ENCODE data around the gene GPAT3.
"Not testable (repeated sequence)": the region's sequence is repeated elsewhere in the genome, so short reads cannot be mapped to it uniquely, and the experiment has no call there.

GPAT3 gene
- 7.1 to 9.5 (median 8.5) reads per million in 3 donors for total RNA-seq

DNA sequence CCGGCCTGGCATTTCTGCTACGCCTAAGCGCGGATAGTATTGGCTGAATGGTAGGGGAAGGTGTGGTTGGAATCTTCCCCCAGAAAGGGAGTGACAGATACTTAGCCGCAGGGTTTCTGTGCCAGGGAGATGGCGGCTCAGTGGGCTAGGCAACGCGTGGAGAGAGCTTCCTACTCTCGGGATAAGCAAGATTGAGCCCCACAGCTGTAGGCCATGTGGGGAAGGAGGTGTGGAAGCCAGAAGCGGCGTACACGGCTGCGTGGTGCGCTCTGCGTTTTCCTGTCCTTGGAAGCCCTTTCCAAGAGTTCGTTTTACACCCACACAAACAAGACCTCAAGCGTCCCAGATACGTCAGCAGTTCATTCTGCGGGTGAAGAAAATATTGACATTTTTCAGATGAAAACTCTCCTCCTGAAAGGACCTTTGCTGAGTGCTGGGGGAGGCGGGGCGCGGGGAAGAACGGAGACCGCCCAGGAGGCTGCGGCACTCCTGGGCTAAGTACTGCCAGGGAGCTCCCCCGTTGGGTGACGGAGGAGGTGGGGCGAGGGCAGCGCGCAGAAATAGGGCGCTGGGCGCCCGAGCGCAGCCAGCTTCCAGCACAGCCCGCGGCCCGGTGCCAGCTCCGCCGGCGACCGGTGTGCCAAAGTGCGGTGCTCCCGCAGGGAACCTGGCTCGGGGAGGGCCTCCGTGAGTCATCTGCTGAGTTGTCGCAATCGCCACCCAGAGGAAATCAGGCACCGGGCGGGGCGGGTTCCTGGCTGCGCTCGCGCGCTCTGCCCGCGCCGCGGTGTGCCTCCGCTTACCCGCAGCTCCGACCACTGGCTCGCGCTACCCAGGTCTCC, at the start of gene GPAT3:
GPAT3 (plus strand) TSS at position 589 of the 842 bp plus-strand sequence. CDS start 515 bp downstream, outside the sequence.
- Histone ChIP-seq H3K27ac (ENCODE audit: insufficient read depth, low read length, poor library complexity, severe bottlenecking) (peak within 1 kb of the TSS; percentile 52), H3K27me3 (replicated peaks; ENCODE audit: control insufficient read depth, insufficient read depth, low read length, poor library complexity, severe bottlenecking) (no peaks in the 10 kb centered on the region), H3K36me3 (ENCODE audit: control insufficient read depth, insufficient read depth, low read length) (no peaks in the 10 kb centered on the region), H3K4me3 (ENCODE audit: insufficient read depth, low read depth, low read length, poor library complexity, severe bottlenecking) (peak within 1 kb of the TSS; percentile 85), H3K9me3 (ENCODE audit: control insufficient read depth, low read length) (no peaks in the 10 kb centered on the region), H3K4me1 (ENCODE audit: control insufficient read depth, insufficient read depth, low read length, poor library complexity, severe bottlenecking) (peaks cover 8% of the 10 kb centered on the region)
- DNase-seq = peak; percentile 46 to 57 (median 51)

DNA sequence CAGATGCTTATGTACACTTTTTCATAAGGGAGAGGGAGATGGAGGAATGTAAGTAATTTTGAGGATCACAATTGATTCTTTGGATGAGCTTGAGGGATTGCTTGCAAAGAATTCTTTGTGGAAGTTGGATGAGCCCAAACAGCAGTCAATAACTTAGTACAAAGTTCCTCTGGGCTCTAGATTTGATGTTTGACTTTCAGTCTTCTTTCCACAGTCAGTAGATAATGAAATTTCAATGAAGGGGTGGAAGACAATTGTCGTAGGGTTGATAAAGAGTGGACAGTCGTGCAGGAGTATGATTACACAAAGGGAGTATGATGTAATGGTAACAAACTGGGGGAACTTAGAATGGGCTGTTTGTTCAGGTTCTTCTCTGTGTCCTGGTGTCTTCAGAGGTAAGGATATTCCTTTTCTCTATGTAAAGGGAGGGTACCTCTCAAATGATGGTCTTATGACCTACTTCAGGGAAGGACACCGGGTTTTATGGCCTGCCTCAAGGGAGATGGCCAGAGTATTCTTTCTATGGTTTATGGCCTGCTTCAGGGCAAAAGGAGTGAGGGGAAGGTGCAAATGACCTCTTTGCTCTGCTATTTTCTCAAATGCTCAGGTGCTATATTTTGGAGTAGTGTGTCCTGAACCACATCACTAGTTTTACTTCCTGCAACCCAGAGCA, 49.3 kb upstream of the GPAT3 start:
- no peak for DNase-seq
- Histone ChIP-seq H3K27ac (ENCODE audit: insufficient read depth, low read length, poor library complexity, severe bottlenecking) (no peak overlapping the region), H3K27me3 (replicated peaks; ENCODE audit: control insufficient read depth, insufficient read depth, low read length, poor library complexity, severe bottlenecking) (no peaks in the 10 kb centered on the region), H3K9me3 (ENCODE audit: control insufficient read depth, low read length) (no peaks in the 10 kb centered on the region), H3K36me3 (ENCODE audit: control insufficient read depth, insufficient read depth, low read length) (no peaks in the 10 kb centered on the region), H3K4me1 (ENCODE audit: control insufficient read depth, insufficient read depth, low read length, poor library complexity, severe bottlenecking) (peaks cover 5% of the 10 kb centered on the region), H3K4me3 (ENCODE audit: insufficient read depth, low read depth, low read length, poor library complexity, severe bottlenecking) (no peak overlapping the region)

DNA sequence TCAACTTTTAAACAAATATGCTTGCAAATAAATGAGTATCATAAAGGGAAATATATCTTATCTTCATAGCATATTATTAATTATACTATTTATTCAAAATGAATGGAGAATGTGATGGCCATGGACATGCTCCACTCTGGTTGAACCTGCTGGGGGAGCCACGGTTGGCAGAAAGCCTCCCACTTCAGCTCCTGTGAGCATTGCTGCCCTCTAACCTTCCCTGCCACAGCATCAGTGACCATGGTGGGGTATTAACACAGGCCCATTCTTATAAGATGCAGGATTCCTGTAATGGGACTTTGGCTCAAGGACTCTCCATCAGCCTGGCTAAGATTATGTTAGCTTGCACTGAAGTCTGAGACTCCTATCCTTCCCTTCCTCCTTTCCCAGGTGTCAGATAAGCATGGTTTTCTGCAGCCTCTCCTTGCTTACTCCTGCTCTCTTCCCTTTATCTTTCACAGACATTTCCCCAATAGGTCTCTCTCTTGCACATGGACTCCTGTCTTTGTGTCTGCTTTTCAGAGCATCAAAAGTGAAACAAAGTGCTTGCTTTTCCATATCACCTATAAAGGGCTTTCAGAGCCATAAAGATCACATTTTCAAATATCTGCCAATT, 46.1 kb upstream of the GPAT3 start:
- H3K4me1 ChIP-seq (ENCODE audit: control insufficient read depth, insufficient read depth, low read length, poor library complexity, severe bottlenecking) = peaks cover 5% of the 10 kb centered on the region
- H3K9me3 ChIP-seq (ENCODE audit: control insufficient read depth, low read length) = no peaks in the 10 kb centered on the region
- no peaks in the 10 kb centered on the region for H3K36me3 ChIP-seq (ENCODE audit: control insufficient read depth, insufficient read depth, low read length)
- no peak for DNase-seq
- no peaks in the 10 kb centered on the region for H3K27me3 ChIP-seq (replicated peaks; ENCODE audit: control insufficient read depth, insufficient read depth, low read length, poor library complexity, severe bottlenecking)
- H3K4me3 ChIP-seq (ENCODE audit: insufficient read depth, low read depth, low read length, poor library complexity, severe bottlenecking) = no peak overlapping the region
- H3K27ac ChIP-seq (ENCODE audit: insufficient read depth, low read length, poor library complexity, severe bottlenecking) = no peak overlapping the region

DNA sequence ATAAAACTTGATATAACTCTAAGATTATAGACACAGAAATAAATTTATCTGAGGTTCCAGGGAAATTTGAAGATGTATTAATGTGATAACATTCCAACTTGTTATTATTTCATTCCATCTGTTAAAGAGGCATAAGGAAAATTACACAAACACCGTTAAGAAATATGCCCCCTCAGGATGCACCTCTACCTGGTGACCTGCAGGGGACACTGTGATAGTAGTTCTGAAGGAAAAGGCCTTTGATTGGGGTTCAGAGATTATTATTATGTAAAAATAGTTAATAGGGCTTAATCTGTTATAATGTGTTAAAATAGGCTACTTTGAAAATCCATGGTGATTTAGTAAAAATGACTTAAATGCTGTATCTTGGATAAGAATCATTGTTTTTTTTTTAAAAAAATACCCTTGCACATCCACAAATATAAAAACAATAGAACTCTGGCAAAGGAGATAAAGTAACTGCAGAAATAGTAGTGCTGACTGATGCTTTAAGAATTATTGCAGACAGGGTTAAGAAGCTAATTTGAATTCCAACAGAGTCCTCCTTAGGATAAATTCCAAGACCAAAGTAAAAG, 44.9 kb upstream of the GPAT3 start:
- H3K36me3 ChIP-seq (ENCODE audit: control insufficient read depth, insufficient read depth, low read length) = no peaks in the 10 kb centered on the region
- no peak overlapping the region for H3K4me3 ChIP-seq (ENCODE audit: insufficient read depth, low read depth, low read length, poor library complexity, severe bottlenecking)
- DNase-seq = no peak
- H3K4me1 ChIP-seq (ENCODE audit: control insufficient read depth, insufficient read depth, low read length, poor library complexity, severe bottlenecking) = no peaks in the 10 kb centered on the region
- H3K27ac ChIP-seq (ENCODE audit: insufficient read depth, low read length, poor library complexity, severe bottlenecking) = no peak overlapping the region
- H3K9me3 ChIP-seq (ENCODE audit: control insufficient read depth, low read length) = no peaks in the 10 kb centered on the region
- no peaks in the 10 kb centered on the region for H3K27me3 ChIP-seq (replicated peaks; ENCODE audit: control insufficient read depth, insufficient read depth, low read length, poor library complexity, severe bottlenecking)

DNA sequence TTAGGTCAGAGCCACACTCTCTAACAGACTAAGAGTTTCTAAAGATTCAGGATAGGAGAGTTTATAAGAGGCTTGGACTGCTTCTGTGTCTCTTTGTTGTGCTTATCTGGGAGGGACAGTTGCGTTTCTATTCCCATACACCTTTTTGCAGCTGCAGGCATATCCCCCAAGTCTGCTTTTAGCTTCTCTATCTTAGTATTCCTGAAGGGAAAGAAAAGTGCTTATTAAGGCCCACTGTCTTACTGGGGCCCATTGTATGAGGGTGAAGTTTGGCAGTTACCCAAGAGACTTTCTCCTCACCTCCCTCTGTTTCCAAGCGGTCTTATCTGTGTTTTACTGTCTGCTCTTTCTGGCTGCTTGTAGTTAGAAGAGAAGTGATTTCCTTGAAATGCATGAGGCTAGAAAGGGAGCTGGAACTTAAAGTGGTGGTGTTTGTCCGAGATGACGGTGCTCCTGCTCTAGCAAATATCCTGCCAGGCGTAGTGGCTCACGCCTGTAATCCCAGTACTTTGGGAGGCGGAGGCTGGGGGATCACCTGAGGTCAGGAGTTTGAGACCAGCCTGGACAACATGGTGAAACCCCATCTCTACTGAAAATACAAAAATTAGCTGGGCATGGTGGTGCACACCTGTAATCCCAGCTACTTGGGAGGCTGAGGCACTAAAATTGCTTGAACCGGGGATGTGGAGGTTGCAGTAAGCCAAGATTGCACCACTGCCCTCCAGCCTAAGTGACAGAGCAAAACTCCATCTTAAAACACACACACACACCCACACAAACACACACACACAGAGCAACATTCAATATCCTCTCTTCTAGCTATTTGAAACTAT, 39.6 kb upstream of the GPAT3 start:
- H3K27ac ChIP-seq (ENCODE audit: insufficient read depth, low read length, poor library complexity, severe bottlenecking); H3K36me3 ChIP-seq (ENCODE audit: control insufficient read depth, insufficient read depth, low read length); H3K27me3 ChIP-seq (replicated peaks; ENCODE audit: control insufficient read depth, insufficient read depth, low read length, poor library complexity, severe bottlenecking); H3K9me3 ChIP-seq (ENCODE audit: control insufficient read depth, low read length); DNase-seq; H3K4me1 ChIP-seq (ENCODE audit: control insufficient read depth, insufficient read depth, low read length, poor library complexity, severe bottlenecking); H3K4me3 ChIP-seq (ENCODE audit: insufficient read depth, low read depth, low read length, poor library complexity, severe bottlenecking): not testable (repeated sequence)

DNA sequence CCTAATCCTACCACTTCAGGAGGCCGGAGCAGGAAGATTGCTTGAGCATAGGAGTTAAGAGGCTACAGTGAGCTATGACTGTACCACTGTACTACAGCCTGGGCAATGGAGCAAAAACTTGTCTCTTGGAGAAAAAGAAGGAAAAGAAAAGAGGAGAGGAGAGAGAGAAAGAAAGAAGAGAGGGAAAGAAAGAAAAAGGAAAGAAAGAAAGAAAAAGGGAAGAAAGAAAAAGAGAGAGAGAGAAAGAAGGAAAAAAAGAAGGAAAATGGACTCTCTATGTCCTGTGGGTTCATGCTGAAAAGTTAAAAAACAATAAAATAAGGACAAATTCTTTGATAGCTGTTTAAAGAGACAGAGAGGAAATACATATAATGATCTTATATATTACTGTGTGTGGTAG, 37.7 kb upstream of the GPAT3 start:
- Histone ChIP-seq H3K27me3 (replicated peaks; ENCODE audit: control insufficient read depth, insufficient read depth, low read length, poor library complexity, severe bottlenecking) (no peaks in the 10 kb centered on the region), H3K9me3 (ENCODE audit: control insufficient read depth, low read length) (no peaks in the 10 kb centered on the region), H3K27ac (ENCODE audit: insufficient read depth, low read length, poor library complexity, severe bottlenecking) (no peak overlapping the region), H3K36me3 (ENCODE audit: control insufficient read depth, insufficient read depth, low read length) (no peaks in the 10 kb centered on the region), H3K4me3 (ENCODE audit: insufficient read depth, low read depth, low read length, poor library complexity, severe bottlenecking) (no peak overlapping the region), H3K4me1 (ENCODE audit: control insufficient read depth, insufficient read depth, low read length, poor library complexity, severe bottlenecking) (no peaks in the 10 kb centered on the region)
- no peak for DNase-seq

DNA sequence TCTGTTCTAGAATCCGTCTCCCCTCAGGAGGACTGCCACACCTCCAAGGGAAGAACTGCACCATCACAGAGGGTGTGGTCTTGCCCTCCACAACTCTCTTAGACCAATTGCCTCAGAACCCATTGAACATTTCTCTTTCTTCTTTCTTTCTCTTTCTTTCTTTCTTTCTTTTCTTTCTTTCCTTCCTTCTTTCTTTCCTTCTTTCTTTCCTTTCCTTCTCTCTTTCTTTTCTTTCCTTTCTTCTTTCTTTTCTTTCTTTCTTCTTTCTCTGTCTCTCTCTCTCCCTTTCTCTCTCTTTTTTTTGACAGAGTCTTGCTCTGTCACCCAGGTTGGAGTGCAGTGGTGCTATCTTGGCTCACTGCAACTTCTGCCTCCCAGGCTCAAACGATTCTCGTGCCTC, 34.2 kb upstream of the GPAT3 start:
- H3K4me3 ChIP-seq (ENCODE audit: insufficient read depth, low read depth, low read length, poor library complexity, severe bottlenecking); H3K27ac ChIP-seq (ENCODE audit: insufficient read depth, low read length, poor library complexity, severe bottlenecking); DNase-seq; H3K36me3 ChIP-seq (ENCODE audit: control insufficient read depth, insufficient read depth, low read length); H3K9me3 ChIP-seq (ENCODE audit: control insufficient read depth, low read length); H3K27me3 ChIP-seq (replicated peaks; ENCODE audit: control insufficient read depth, insufficient read depth, low read length, poor library complexity, severe bottlenecking); H3K4me1 ChIP-seq (ENCODE audit: control insufficient read depth, insufficient read depth, low read length, poor library complexity, severe bottlenecking): not testable (repeated sequence)

DNA sequence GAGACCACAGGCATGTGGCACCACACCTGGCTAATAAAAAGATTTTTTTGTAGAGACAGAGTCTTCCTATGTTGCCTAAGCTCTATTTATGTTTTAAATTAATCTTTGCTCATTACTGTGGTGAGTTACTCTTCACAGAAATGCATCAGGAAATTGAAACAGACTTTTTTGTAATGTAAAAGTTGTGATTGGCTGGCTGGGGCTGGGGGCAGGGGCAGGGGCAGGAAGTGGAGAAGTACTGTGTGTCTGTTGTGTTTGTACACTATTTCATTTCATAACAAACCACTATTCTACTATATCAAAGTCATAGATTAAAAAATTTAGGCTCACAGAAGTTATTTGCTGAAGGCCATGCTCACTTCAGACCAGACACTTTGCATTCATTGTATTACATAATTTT, 31.9 kb upstream of the GPAT3 start:
- H3K4me1 ChIP-seq (ENCODE audit: control insufficient read depth, insufficient read depth, low read length, poor library complexity, severe bottlenecking) = peaks cover 9% of the 10 kb centered on the region
- no peaks in the 10 kb centered on the region for H3K27me3 ChIP-seq (replicated peaks; ENCODE audit: control insufficient read depth, insufficient read depth, low read length, poor library complexity, severe bottlenecking)
- no peak overlapping the region for H3K4me3 ChIP-seq (ENCODE audit: insufficient read depth, low read depth, low read length, poor library complexity, severe bottlenecking)
- H3K9me3 ChIP-seq (ENCODE audit: control insufficient read depth, low read length) = no peaks in the 10 kb centered on the region
- peak overlapping the region; percentile 8 for H3K27ac ChIP-seq (ENCODE audit: insufficient read depth, low read length, poor library complexity, severe bottlenecking)
- no peak for DNase-seq
- no peaks in the 10 kb centered on the region for H3K36me3 ChIP-seq (ENCODE audit: control insufficient read depth, insufficient read depth, low read length)

DNA sequence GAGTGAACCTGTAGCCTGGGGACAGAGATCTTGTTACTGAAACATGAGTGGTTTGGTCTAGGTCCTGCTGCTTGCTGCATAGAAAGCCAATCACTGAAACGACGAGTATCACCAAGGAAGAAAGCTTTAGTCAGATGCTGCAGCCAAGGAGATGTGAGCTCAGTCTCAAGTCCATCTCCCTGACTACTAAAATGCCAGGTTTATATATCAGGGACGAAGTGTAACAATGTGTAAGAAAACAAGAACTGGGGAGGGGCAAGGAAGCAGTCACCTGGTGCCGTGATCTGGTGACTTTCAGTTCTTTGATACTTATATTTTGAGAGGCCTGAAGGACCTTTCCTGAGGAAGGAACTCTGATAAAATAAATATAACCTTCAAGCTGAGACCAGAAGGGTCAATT, 31.4 kb upstream of the GPAT3 start:
- no peak for DNase-seq
- H3K27me3 ChIP-seq (replicated peaks; ENCODE audit: control insufficient read depth, insufficient read depth, low read length, poor library complexity, severe bottlenecking) = no peaks in the 10 kb centered on the region
- H3K36me3 ChIP-seq (ENCODE audit: control insufficient read depth, insufficient read depth, low read length) = no peaks in the 10 kb centered on the region
- peaks cover 9% of the 10 kb centered on the region for H3K4me1 ChIP-seq (ENCODE audit: control insufficient read depth, insufficient read depth, low read length, poor library complexity, severe bottlenecking)
- peak overlapping the region; percentile 8 for H3K27ac ChIP-seq (ENCODE audit: insufficient read depth, low read length, poor library complexity, severe bottlenecking)
- H3K4me3 ChIP-seq (ENCODE audit: insufficient read depth, low read depth, low read length, poor library complexity, severe bottlenecking) = peak overlapping the region; percentile 6
- no peaks in the 10 kb centered on the region for H3K9me3 ChIP-seq (ENCODE audit: control insufficient read depth, low read length)

Measured in effector memory CD4-positive, alpha-beta T cell (primary cell).